ENCODE measurements around the gene TSHZ2. TPM values are rescaled to one million over a fixed set of nuclear protein-coding genes. Genes with fewer than 3 reads are reported as not detected.

Gene TSHZ2
- 0.06 TPM in 1 of 2 replicates, not detected in the other for total RNA-seq

- no peak for TF ChIP-seq CTCF (conservative IDR thresholded peaks at IDR 0.05; ENCODE audit: low read depth, low read length)
Measured at GRCh38 chr20:52972190-52972937, at the start of gene TSHZ2. TSS of gene TSHZ2 (plus strand) at chr20:52972358. CDS start at chr20:52973294, 936 bp downstream.

GRCh38 chr20:52922436-52922835 lies 49.7 kb upstream of the TSHZ2 start:
- no peak overlapping the region for H3K4me3 ChIP-seq (ENCODE audit: low read depth, low read length)
- TF ChIP-seq CTCF (conservative IDR thresholded peaks at IDR 0.05; ENCODE audit: low read depth, low read length): no peak
- no peak for DNase-seq (ENCODE audit: low read depth)

More at GRCh38 chr20:52972190-52972937, at the start of gene TSHZ2:
- DNase-seq (ENCODE audit: low read depth): no peak
- H3K4me3 ChIP-seq (ENCODE audit: low read depth, low read length): peak within 1 kb of the TSS; percentile 67

GRCh38 chr20:52923123-52923937 lies 48.8 kb upstream of the TSHZ2 start:
- DNase-seq (ENCODE audit: low read depth): peak; percentile 99
- no peak for TF ChIP-seq CTCF (conservative IDR thresholded peaks at IDR 0.05; ENCODE audit: low read depth, low read length)
- H3K4me3 ChIP-seq (ENCODE audit: low read depth, low read length): no peak overlapping the region

GRCh38 chr20:52924411-52925271 lies 47.5 kb upstream of the TSHZ2 start:
- TF ChIP-seq CTCF (conservative IDR thresholded peaks at IDR 0.05; ENCODE audit: low read depth, low read length): no peak
- DNase-seq (ENCODE audit: low read depth): no peak
- H3K4me3 ChIP-seq (ENCODE audit: low read depth, low read length): no peak overlapping the region

GRCh38 chr20:52926505-52926904 lies 45.7 kb upstream of the TSHZ2 start:
- DNase-seq (ENCODE audit: low read depth): no peak
- no peak for TF ChIP-seq CTCF (conservative IDR thresholded peaks at IDR 0.05; ENCODE audit: low read depth, low read length)

GRCh38 chr20:52933867-52934266 lies 38.3 kb upstream of the TSHZ2 start:
- H3K4me3 ChIP-seq (ENCODE audit: low read depth, low read length): no peak overlapping the region
- no peak for DNase-seq (ENCODE audit: low read depth)
- no peak for TF ChIP-seq CTCF (conservative IDR thresholded peaks at IDR 0.05; ENCODE audit: low read depth, low read length)

More at GRCh38 chr20:52926505-52926904, 45.7 kb upstream of the TSHZ2 start:
- H3K4me3 ChIP-seq (ENCODE audit: low read depth, low read length): no peak overlapping the region
